GM23248 (cell line): ENCODE data around the gene PTPRD.

Source experiments
- EZH2 ChIP-seq: fragments of 200-600 bp; sonication (generic); IDR thresholded peaks from 2 replicates; pipeline ENCODE4 v1.6.1; 2018; ENCODE audit warnings: antibody characterized with exemption, mild to moderate bottlenecking; ENCODE audit not compliant: insufficient read depth, poor library complexity, severe bottlenecking
- EZH2phosphoT487 ChIP-seq: fragments of 200-600 bp; sonication (generic); IDR thresholded peaks from 2 replicates; pipeline ENCODE4 v1.6.1; 2018; ENCODE audit warnings: antibody characterized with exemption, moderate library complexity, mild to moderate bottlenecking, low read depth; ENCODE audit not compliant: insufficient read depth

GRCh38 chr9:10661376-10661775, 48.6 kb upstream of the PTPRD start:
- TF ChIP-seq EZH2 (no peak), EZH2phosphoT487 (no peak)
